ENCODE data around the gene COA1.

The COA1 gene

GRCh38 chr7:43624156-43624555 lies 105.2 kb downstream of the COA1 start:
- no peak overlapping the region for H3K27ac ChIP-seq (ENCODE audit: insufficient read depth, low read length, poor library complexity, severe bottlenecking)
- no peaks in the 10 kb centered on the region for H3K27me3 ChIP-seq (replicated peaks; ENCODE audit: control insufficient read depth, insufficient read depth, low read length, poor library complexity, severe bottlenecking)
- H3K36me3 ChIP-seq (ENCODE audit: control insufficient read depth, insufficient read depth, low read length) = peaks cover 34% of the 10 kb centered on the region
- no peaks in the 10 kb centered on the region for H3K9me3 ChIP-seq (ENCODE audit: control insufficient read depth, low read length)
- H3K4me1 ChIP-seq (ENCODE audit: control insufficient read depth, insufficient read depth, low read length, poor library complexity, severe bottlenecking) = peaks cover 45% of the 10 kb centered on the region
- no peak overlapping the region for H3K4me3 ChIP-seq (ENCODE audit: insufficient read depth, low read depth, low read length, poor library complexity, severe bottlenecking)
- DNase-seq = no peak

GRCh38 chr7:43621729-43622448 lies 107.4 kb downstream of the COA1 start:
- Histone ChIP-seq H3K36me3 (ENCODE audit: control insufficient read depth, insufficient read depth, low read length) (peaks cover 45% of the 10 kb centered on the region), H3K4me1 (ENCODE audit: control insufficient read depth, insufficient read depth, low read length, poor library complexity, severe bottlenecking) (peaks cover 56% of the 10 kb centered on the region), H3K4me3 (ENCODE audit: insufficient read depth, low read depth, low read length, poor library complexity, severe bottlenecking) (no peak overlapping the region), H3K27me3 (replicated peaks; ENCODE audit: control insufficient read depth, insufficient read depth, low read length, poor library complexity, severe bottlenecking) (no peaks in the 10 kb centered on the region), H3K27ac (ENCODE audit: insufficient read depth, low read length, poor library complexity, severe bottlenecking) (peak overlapping the region; percentile 11), H3K9me3 (ENCODE audit: control insufficient read depth, low read length) (no peaks in the 10 kb centered on the region)
- DNase-seq = no peak

- H3K4me3 ChIP-seq (ENCODE audit: insufficient read depth, low read depth, low read length, poor library complexity, severe bottlenecking) = no peak overlapping the region
- peaks cover 48% of the 10 kb centered on the region for H3K36me3 ChIP-seq (ENCODE audit: control insufficient read depth, insufficient read depth, low read length)
- DNase-seq = no peak
These were observed 109.9 kb downstream of the COA1 start for GRCh38 chr7:43619213-43620012.

GRCh38 chr7:43618073-43618472 lies 111.2 kb downstream of the COA1 start:
- H3K9me3 ChIP-seq (ENCODE audit: control insufficient read depth, low read length) = no peaks in the 10 kb centered on the region
- no peak for DNase-seq
- no peak overlapping the region for H3K27ac ChIP-seq (ENCODE audit: insufficient read depth, low read length, poor library complexity, severe bottlenecking)
- H3K4me1 ChIP-seq (ENCODE audit: control insufficient read depth, insufficient read depth, low read length, poor library complexity, severe bottlenecking) = peaks cover 42% of the 10 kb centered on the region
- no peaks in the 10 kb centered on the region for H3K27me3 ChIP-seq (replicated peaks; ENCODE audit: control insufficient read depth, insufficient read depth, low read length, poor library complexity, severe bottlenecking)
- peaks cover 44% of the 10 kb centered on the region for H3K36me3 ChIP-seq (ENCODE audit: control insufficient read depth, insufficient read depth, low read length)
- no peak overlapping the region for H3K4me3 ChIP-seq (ENCODE audit: insufficient read depth, low read depth, low read length, poor library complexity, severe bottlenecking)

More at GRCh38 chr7:43619213-43620012, 109.9 kb downstream of the COA1 start:
- no peaks in the 10 kb centered on the region for H3K27me3 ChIP-seq (replicated peaks; ENCODE audit: control insufficient read depth, insufficient read depth, low read length, poor library complexity, severe bottlenecking)
- peaks cover 52% of the 10 kb centered on the region for H3K4me1 ChIP-seq (ENCODE audit: control insufficient read depth, insufficient read depth, low read length, poor library complexity, severe bottlenecking)
- no peaks in the 10 kb centered on the region for H3K9me3 ChIP-seq (ENCODE audit: control insufficient read depth, low read length)
- H3K27ac ChIP-seq (ENCODE audit: insufficient read depth, low read length, poor library complexity, severe bottlenecking) = no peak overlapping the region

- no peak overlapping the region for H3K4me3 ChIP-seq (ENCODE audit: insufficient read depth, low read depth, low read length, poor library complexity, severe bottlenecking)
- H3K36me3 ChIP-seq (ENCODE audit: control insufficient read depth, insufficient read depth, low read length) = peaks cover 46% of the 10 kb centered on the region
- H3K27me3 ChIP-seq (replicated peaks; ENCODE audit: control insufficient read depth, insufficient read depth, low read length, poor library complexity, severe bottlenecking) = no peaks in the 10 kb centered on the region
- H3K4me1 ChIP-seq (ENCODE audit: control insufficient read depth, insufficient read depth, low read length, poor library complexity, severe bottlenecking) = peaks cover 44% of the 10 kb centered on the region
- H3K9me3 ChIP-seq (ENCODE audit: control insufficient read depth, low read length) = no peaks in the 10 kb centered on the region
- no peak for DNase-seq
- no peak overlapping the region for H3K27ac ChIP-seq (ENCODE audit: insufficient read depth, low read length, poor library complexity, severe bottlenecking)
These were observed 112.3 kb downstream of the COA1 start for GRCh38 chr7:43616977-43617376.

DNA sequence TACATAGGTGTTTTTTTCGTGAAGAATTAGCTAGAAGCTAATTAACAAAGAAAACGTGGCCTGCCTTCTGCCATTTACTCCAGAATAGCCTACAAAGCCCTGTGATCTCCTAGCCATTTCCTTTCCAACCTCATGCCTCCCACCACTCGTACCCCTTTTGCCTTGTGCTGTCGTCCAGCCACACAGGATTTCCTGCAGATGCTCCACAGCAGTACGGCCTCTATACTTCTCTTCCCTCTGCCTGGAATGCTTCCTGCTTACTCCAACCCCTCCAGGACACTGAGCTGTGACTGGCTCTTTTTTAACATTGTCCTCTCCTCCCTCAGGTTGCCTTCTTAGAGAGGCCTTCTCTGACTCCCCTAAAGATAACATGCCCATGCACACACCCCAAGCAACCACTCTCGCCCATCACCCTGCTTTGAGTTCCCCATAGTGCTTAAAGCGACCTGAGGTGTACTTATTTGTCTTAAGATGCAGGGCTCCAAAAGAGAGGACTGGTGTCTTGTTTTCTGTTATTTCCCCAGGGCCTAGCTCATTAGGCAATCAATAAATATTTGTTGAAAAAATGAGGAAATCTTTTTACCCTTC lies 113.7 kb downstream of the COA1 start:
- no peaks in the 10 kb centered on the region for H3K9me3 ChIP-seq (ENCODE audit: control insufficient read depth, low read length)
- no peak for DNase-seq
- H3K36me3 ChIP-seq (ENCODE audit: control insufficient read depth, insufficient read depth, low read length) = peaks cover 54% of the 10 kb centered on the region
- H3K4me1 ChIP-seq (ENCODE audit: control insufficient read depth, insufficient read depth, low read length, poor library complexity, severe bottlenecking) = peaks cover 40% of the 10 kb centered on the region
- H3K4me3 ChIP-seq (ENCODE audit: insufficient read depth, low read depth, low read length, poor library complexity, severe bottlenecking) = no peak overlapping the region
- H3K27ac ChIP-seq (ENCODE audit: insufficient read depth, low read length, poor library complexity, severe bottlenecking) = peak overlapping the region; percentile 14
- H3K27me3 ChIP-seq (replicated peaks; ENCODE audit: control insufficient read depth, insufficient read depth, low read length, poor library complexity, severe bottlenecking) = no peaks in the 10 kb centered on the region

DNA sequence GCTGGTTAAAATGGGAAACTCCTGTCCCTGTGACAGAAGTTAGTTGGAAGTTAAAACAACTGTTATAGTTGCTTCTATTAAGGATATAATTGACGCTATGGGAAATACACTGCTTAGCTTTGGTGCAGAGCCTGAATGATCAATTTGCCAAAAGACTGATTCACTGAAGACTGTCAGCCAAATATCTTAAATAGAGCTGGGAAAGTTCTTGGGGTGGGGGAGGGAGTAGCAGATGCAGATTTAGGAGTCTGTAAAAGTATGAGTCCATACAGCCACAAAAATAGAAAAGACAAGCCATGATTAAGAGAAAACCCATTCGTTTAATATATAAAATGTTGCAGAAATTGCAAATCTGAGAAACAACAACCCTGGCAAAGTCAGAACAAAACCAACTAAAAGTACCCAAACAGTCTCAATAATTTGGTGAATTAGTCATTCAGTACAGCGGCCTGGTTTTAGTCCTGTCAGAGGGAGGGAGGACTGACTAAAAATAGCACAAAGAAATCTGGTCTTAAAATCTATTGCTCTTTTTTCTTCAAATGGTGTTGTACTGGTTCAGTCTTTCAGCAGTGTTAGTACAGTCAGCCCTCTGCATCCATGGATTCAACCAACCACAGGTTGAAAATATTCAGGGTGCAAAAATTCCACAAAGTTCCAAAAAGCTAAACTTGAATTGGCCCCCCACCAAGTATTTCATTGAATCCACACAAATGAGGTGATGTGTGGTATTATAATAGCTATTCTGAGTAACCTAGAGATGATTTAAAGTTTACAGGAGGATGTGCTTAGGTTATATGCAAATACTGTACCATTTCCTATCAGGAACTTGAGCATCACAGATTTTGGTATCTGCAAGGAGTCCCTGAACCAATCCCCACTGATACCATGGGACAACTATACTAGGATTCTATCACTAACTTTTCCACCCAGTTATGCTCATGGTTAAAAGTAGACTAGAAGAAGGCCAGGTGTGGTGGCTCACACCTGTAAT lies 116.4 kb downstream of the COA1 start:
- no peak for DNase-seq
- no peak overlapping the region for H3K27ac ChIP-seq (ENCODE audit: insufficient read depth, low read length, poor library complexity, severe bottlenecking)
- no peaks in the 10 kb centered on the region for H3K9me3 ChIP-seq (ENCODE audit: control insufficient read depth, low read length)
- H3K36me3 ChIP-seq (ENCODE audit: control insufficient read depth, insufficient read depth, low read length) = peaks cover 58% of the 10 kb centered on the region
- no peaks in the 10 kb centered on the region for H3K27me3 ChIP-seq (replicated peaks; ENCODE audit: control insufficient read depth, insufficient read depth, low read length, poor library complexity, severe bottlenecking)
- peaks cover 33% of the 10 kb centered on the region for H3K4me1 ChIP-seq (ENCODE audit: control insufficient read depth, insufficient read depth, low read length, poor library complexity, severe bottlenecking)
- H3K4me3 ChIP-seq (ENCODE audit: insufficient read depth, low read depth, low read length, poor library complexity, severe bottlenecking) = no peak overlapping the region

GRCh38 chr7:43612128-43612527 lies 117.2 kb downstream of the COA1 start:
- Histone ChIP-seq H3K36me3 (ENCODE audit: control insufficient read depth, insufficient read depth, low read length) (peaks cover 52% of the 10 kb centered on the region), H3K4me1 (ENCODE audit: control insufficient read depth, insufficient read depth, low read length, poor library complexity, severe bottlenecking) (peaks cover 29% of the 10 kb centered on the region), H3K27ac (ENCODE audit: insufficient read depth, low read length, poor library complexity, severe bottlenecking) (no peak overlapping the region)

GRCh38 chr7:43609097-43609496 lies 120.2 kb downstream of the COA1 start:
- DNase-seq = no peak
- Histone ChIP-seq H3K9me3 (ENCODE audit: control insufficient read depth, low read length) (no peaks in the 10 kb centered on the region), H3K4me1 (ENCODE audit: control insufficient read depth, insufficient read depth, low read length, poor library complexity, severe bottlenecking) (peaks cover 27% of the 10 kb centered on the region), H3K4me3 (ENCODE audit: insufficient read depth, low read depth, low read length, poor library complexity, severe bottlenecking) (no peak overlapping the region), H3K27ac (ENCODE audit: insufficient read depth, low read length, poor library complexity, severe bottlenecking) (no peak overlapping the region), H3K36me3 (ENCODE audit: control insufficient read depth, insufficient read depth, low read length) (peaks cover 32% of the 10 kb centered on the region), H3K27me3 (replicated peaks; ENCODE audit: control insufficient read depth, insufficient read depth, low read length, poor library complexity, severe bottlenecking) (no peaks in the 10 kb centered on the region)

More at GRCh38 chr7:43612128-43612527, 117.2 kb downstream of the COA1 start:
- no peaks in the 10 kb centered on the region for H3K27me3 ChIP-seq (replicated peaks; ENCODE audit: control insufficient read depth, insufficient read depth, low read length, poor library complexity, severe bottlenecking)
- H3K9me3 ChIP-seq (ENCODE audit: control insufficient read depth, low read length) = no peaks in the 10 kb centered on the region
- DNase-seq = no peak
- no peak overlapping the region for H3K4me3 ChIP-seq (ENCODE audit: insufficient read depth, low read depth, low read length, poor library complexity, severe bottlenecking)
